ENCODE results near the gene MPP3.
"Not testable (repeated sequence)": the region's sequence is repeated elsewhere in the genome, so short reads cannot be mapped to it uniquely, and the experiment has no call there.

Gene MPP3

GRCh38 chr17:43874293-43874692 lies 41.3 kb upstream of the MPP3 start:
- Histone ChIP-seq H3K4me1 (ENCODE audit: control insufficient read depth in 1 of 2, insufficient read depth in 2 of 2, low read length in 2 of 2) (peaks cover 0 to 4% of the 10 kb centered on the region in 2 donors), H3K27ac (ENCODE audit: low read length) (peak overlapping the region; percentile 39), H3K27me3 (ENCODE audit: low read depth, low read length) (no peaks in the 10 kb centered on the region)

GRCh38 chr17:43873815-43874214 lies 40.9 kb upstream of the MPP3 start:
- peak overlapping the region; percentile 23 for H3K27ac ChIP-seq (ENCODE audit: low read length)
- no peak overlapping the region for H3K4me3 ChIP-seq (ENCODE audit: low read depth in 1 of 2, low read length in 2 of 2)
- no peaks in the 10 kb centered on the region for H3K36me3 ChIP-seq (ENCODE audit: control insufficient read depth in 1 of 2, insufficient read depth in 2 of 2, low read length in 2 of 2)
- no peaks in the 10 kb centered on the region for H3K27me3 ChIP-seq (ENCODE audit: low read depth, low read length)
- H3K9me3 ChIP-seq (ENCODE audit: control insufficient read depth in 1 of 2, low read length in 2 of 2): no peaks in the 10 kb centered on the region
- H3K4me1 ChIP-seq (ENCODE audit: control insufficient read depth in 1 of 2, insufficient read depth in 2 of 2, low read length in 2 of 2): peaks cover 0 to 3% of the 10 kb centered on the region in 2 donors

More at GRCh38 chr17:43874293-43874692, 41.3 kb upstream of the MPP3 start:
- Histone ChIP-seq H3K36me3 (ENCODE audit: control insufficient read depth in 1 of 2, insufficient read depth in 2 of 2, low read length in 2 of 2) (no peaks in the 10 kb centered on the region), H3K9me3 (ENCODE audit: control insufficient read depth in 1 of 2, low read length in 2 of 2) (no peaks in the 10 kb centered on the region), H3K4me3 (ENCODE audit: low read depth in 1 of 2, low read length in 2 of 2) (no peak overlapping the region)

GRCh38 chr17:43873091-43873490 lies 40.1 kb upstream of the MPP3 start:
- H3K9me3 ChIP-seq (ENCODE audit: control insufficient read depth in 1 of 2, low read length in 2 of 2): no peaks in the 10 kb centered on the region
- H3K4me3 ChIP-seq (ENCODE audit: low read depth in 1 of 2, low read length in 2 of 2): no peak overlapping the region
- H3K4me1 ChIP-seq (ENCODE audit: control insufficient read depth in 1 of 2, insufficient read depth in 2 of 2, low read length in 2 of 2): no peaks in the 10 kb centered on the region
- no peaks in the 10 kb centered on the region for H3K36me3 ChIP-seq (ENCODE audit: control insufficient read depth in 1 of 2, insufficient read depth in 2 of 2, low read length in 2 of 2)
- no peaks in the 10 kb centered on the region for H3K27me3 ChIP-seq (ENCODE audit: low read depth, low read length)
- H3K27ac ChIP-seq (ENCODE audit: low read length): no peak overlapping the region

GRCh38 chr17:43871946-43872690 lies 39.2 kb upstream of the MPP3 start:
- H3K4me3 ChIP-seq (ENCODE audit: low read depth in 1 of 2, low read length in 2 of 2): peak overlapping the region in 1 of 2 donors; percentile 42
- H3K27me3 ChIP-seq (ENCODE audit: low read depth, low read length): no peaks in the 10 kb centered on the region
- no peaks in the 10 kb centered on the region for H3K9me3 ChIP-seq (ENCODE audit: control insufficient read depth in 1 of 2, low read length in 2 of 2)
- no peaks in the 10 kb centered on the region for H3K36me3 ChIP-seq (ENCODE audit: control insufficient read depth in 1 of 2, insufficient read depth in 2 of 2, low read length in 2 of 2)
- no peaks in the 10 kb centered on the region for H3K4me1 ChIP-seq (ENCODE audit: control insufficient read depth in 1 of 2, insufficient read depth in 2 of 2, low read length in 2 of 2)
- peak overlapping the region; percentile 45 for H3K27ac ChIP-seq (ENCODE audit: low read length)

- H3K9me3 ChIP-seq (ENCODE audit: control insufficient read depth in 1 of 2, low read length in 2 of 2); H3K27me3 ChIP-seq (ENCODE audit: low read depth, low read length); H3K27ac ChIP-seq (ENCODE audit: low read length); H3K4me1 ChIP-seq (ENCODE audit: control insufficient read depth in 1 of 2, insufficient read depth in 2 of 2, low read length in 2 of 2); H3K36me3 ChIP-seq (ENCODE audit: control insufficient read depth in 1 of 2, insufficient read depth in 2 of 2, low read length in 2 of 2); H3K4me3 ChIP-seq (ENCODE audit: low read depth in 1 of 2, low read length in 2 of 2): not testable (repeated sequence)
These were observed 36.1 kb upstream of the MPP3 start for GRCh38 chr17:43869031-43869430.

GRCh38 chr17:43868226-43868994 lies 35.5 kb upstream of the MPP3 start:
- no peaks in the 10 kb centered on the region for H3K4me1 ChIP-seq (ENCODE audit: control insufficient read depth in 1 of 2, insufficient read depth in 2 of 2, low read length in 2 of 2)
- no peaks in the 10 kb centered on the region for H3K36me3 ChIP-seq (ENCODE audit: control insufficient read depth in 1 of 2, insufficient read depth in 2 of 2, low read length in 2 of 2)
- no peak overlapping the region for H3K27ac ChIP-seq (ENCODE audit: low read length)
- H3K4me3 ChIP-seq (ENCODE audit: low read depth in 1 of 2, low read length in 2 of 2): no peak overlapping the region
- no peaks in the 10 kb centered on the region for H3K27me3 ChIP-seq (ENCODE audit: low read depth, low read length)
- no peaks in the 10 kb centered on the region for H3K9me3 ChIP-seq (ENCODE audit: control insufficient read depth in 1 of 2, low read length in 2 of 2)

- H3K4me1 ChIP-seq (ENCODE audit: control insufficient read depth in 1 of 2, insufficient read depth in 2 of 2, low read length in 2 of 2): no peaks in the 10 kb centered on the region
- H3K4me3 ChIP-seq (ENCODE audit: low read depth in 1 of 2, low read length in 2 of 2): no peak overlapping the region
- H3K9me3 ChIP-seq (ENCODE audit: control insufficient read depth in 1 of 2, low read length in 2 of 2): no peaks in the 10 kb centered on the region
- no peaks in the 10 kb centered on the region for H3K27me3 ChIP-seq (ENCODE audit: low read depth, low read length)
- H3K36me3 ChIP-seq (ENCODE audit: control insufficient read depth in 1 of 2, insufficient read depth in 2 of 2, low read length in 2 of 2): no peaks in the 10 kb centered on the region
- no peak overlapping the region for H3K27ac ChIP-seq (ENCODE audit: low read length)
These were observed 31.4 kb upstream of the MPP3 start for GRCh38 chr17:43864161-43864984.

- Histone ChIP-seq H3K36me3 (ENCODE audit: control insufficient read depth in 1 of 2, insufficient read depth in 2 of 2, low read length in 2 of 2) (no peaks in the 10 kb centered on the region), H3K4me1 (ENCODE audit: control insufficient read depth in 1 of 2, insufficient read depth in 2 of 2, low read length in 2 of 2) (no peaks in the 10 kb centered on the region), H3K27ac (ENCODE audit: low read length) (no peak overlapping the region), H3K27me3 (ENCODE audit: low read depth, low read length) (no peaks in the 10 kb centered on the region), H3K9me3 (ENCODE audit: control insufficient read depth in 1 of 2, low read length in 2 of 2) (no peaks in the 10 kb centered on the region), H3K4me3 (ENCODE audit: low read depth in 1 of 2, low read length in 2 of 2) (no peak overlapping the region)
These were observed 29.0 kb upstream of the MPP3 start for GRCh38 chr17:43861960-43862359.

- H3K36me3 ChIP-seq (ENCODE audit: control insufficient read depth in 1 of 2, insufficient read depth in 2 of 2, low read length in 2 of 2): no peaks in the 10 kb centered on the region
- no peaks in the 10 kb centered on the region for H3K9me3 ChIP-seq (ENCODE audit: control insufficient read depth in 1 of 2, low read length in 2 of 2)
- no peaks in the 10 kb centered on the region for H3K27me3 ChIP-seq (ENCODE audit: low read depth, low read length)
- H3K4me3 ChIP-seq (ENCODE audit: low read depth in 1 of 2, low read length in 2 of 2): no peak overlapping the region
- no peak overlapping the region for H3K27ac ChIP-seq (ENCODE audit: low read length)
- no peaks in the 10 kb centered on the region for H3K4me1 ChIP-seq (ENCODE audit: control insufficient read depth in 1 of 2, insufficient read depth in 2 of 2, low read length in 2 of 2)
These were observed 28.1 kb upstream of the MPP3 start for GRCh38 chr17:43860927-43861622.

GRCh38 chr17:43860077-43860725 lies 27.3 kb upstream of the MPP3 start:
- Histone ChIP-seq H3K9me3 (ENCODE audit: control insufficient read depth in 1 of 2, low read length in 2 of 2) (no peaks in the 10 kb centered on the region), H3K27ac (ENCODE audit: low read length) (no peak overlapping the region), H3K4me3 (ENCODE audit: low read depth in 1 of 2, low read length in 2 of 2) (no peak overlapping the region), H3K36me3 (ENCODE audit: control insufficient read depth in 1 of 2, insufficient read depth in 2 of 2, low read length in 2 of 2) (no peaks in the 10 kb centered on the region), H3K27me3 (ENCODE audit: low read depth, low read length) (no peaks in the 10 kb centered on the region), H3K4me1 (ENCODE audit: control insufficient read depth in 1 of 2, insufficient read depth in 2 of 2, low read length in 2 of 2) (no peaks in the 10 kb centered on the region)
